Fibroblast of the conjunctiva (primary cell): Measurements from ENCODE around the gene SLC16A9.

Experiments used
- DNase-seq: peaks from one replicate; pipeline ENCODE4 v3.0.0-alpha.2; 2010; ENCODE audit warnings: low read depth

Gene SLC16A9

GRCh38 chr10:59718257-59718656 is 8.6 kb upstream of the SLC16A9 start:
- DNase-seq, result no peak

- no peak for DNase-seq
Measured at GRCh38 chr10:59713196-59713821, 3.7 kb upstream of the SLC16A9 start.

DNA sequence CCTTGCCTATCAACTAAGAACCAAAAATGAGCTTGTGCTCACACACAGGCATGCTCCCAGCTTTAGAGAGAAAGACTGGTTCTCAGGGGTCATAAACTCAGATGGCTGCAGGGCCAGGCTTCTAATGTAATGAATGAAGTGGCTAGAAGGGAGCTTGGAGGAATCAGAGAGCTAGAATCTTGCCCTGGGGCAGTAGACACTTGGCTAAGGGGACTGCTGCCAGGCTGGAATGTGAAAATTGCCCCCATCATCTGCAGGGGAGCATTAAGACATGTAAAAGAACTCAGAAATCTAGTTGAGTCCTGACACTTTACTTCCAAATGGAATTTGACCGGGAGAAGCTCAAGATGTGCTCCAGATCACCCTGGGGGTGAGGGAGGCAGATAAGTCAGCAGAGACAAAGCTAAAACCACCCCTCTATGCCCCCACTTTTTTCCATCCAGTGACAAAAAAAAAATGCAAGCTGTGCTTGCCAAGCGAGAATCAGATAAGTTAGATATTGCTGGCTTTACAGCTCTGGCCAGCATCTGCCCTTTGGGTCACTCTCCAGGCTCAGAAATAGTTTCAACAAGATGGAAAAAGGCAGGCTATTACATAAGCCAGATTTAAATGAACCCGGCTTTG is 2.3 kb upstream of the SLC16A9 start:
- DNase-seq, result no peak

DNA sequence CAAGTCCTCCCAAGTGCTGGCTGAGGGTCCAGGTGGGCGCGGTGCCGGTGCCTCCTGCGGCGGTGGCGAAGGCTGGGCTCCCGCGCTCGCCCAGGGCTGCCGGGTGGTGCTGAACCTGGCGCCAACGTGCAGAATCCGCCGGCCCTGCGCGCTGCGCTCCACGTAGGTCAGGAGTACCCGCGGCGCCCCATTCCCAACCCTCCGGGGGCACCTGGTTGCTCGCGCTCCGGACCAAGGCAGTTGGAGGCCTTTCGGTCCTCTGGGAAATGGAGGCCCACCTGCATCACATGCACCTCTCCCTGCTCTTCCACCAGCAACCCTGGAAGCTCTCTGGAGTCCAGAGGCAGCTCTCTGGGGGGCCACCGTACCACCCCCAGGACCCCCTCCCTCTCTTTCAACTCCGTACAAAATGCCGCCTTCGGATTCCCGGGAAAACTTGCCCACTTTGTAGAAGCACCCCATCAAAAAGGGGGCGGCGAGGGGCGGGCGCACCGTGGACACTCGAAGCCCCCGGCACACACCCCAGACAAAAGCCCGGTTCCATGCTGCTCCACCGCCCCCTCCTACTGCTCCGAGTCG is 745 bp downstream of the SLC16A9 start:
- no peak for DNase-seq

GRCh38 chr10:59706851-59707797 is 2.5 kb downstream of the SLC16A9 start:
- no peak for DNase-seq

- no peak for DNase-seq
Measured at GRCh38 chr10:59705931-59706330, 3.7 kb downstream of the SLC16A9 start.

GRCh38 chr10:59704630-59705029 is 5.0 kb downstream of the SLC16A9 start:
- no peak for DNase-seq

GRCh38 chr10:59702347-59702746 is 7.3 kb downstream of the SLC16A9 start:
- DNase-seq, result no peak

GRCh38 chr10:59700709-59701108 is 8.9 kb downstream of the SLC16A9 start:
- no peak for DNase-seq

DNA sequence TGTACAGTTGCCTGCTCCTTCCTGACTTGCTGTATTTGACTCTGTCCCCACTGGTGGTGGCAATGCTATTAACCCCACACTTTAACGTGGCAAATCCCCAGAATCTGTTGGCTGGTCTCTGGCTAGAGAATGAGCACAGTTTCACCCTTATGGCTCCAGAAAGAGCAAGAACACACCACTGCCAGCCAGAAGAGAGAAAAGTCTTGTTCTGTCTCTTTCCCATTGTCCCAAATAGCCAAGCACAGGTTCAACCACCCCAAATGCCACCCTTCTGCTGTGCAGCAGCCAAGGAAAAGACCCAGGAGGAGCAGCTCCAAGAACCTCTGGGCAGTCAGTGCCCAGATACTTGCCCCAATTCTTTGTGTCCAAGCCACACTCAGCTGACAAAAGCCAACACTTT is 11.3 kb downstream of the SLC16A9 start:
- DNase-seq, result no peak

DNA sequence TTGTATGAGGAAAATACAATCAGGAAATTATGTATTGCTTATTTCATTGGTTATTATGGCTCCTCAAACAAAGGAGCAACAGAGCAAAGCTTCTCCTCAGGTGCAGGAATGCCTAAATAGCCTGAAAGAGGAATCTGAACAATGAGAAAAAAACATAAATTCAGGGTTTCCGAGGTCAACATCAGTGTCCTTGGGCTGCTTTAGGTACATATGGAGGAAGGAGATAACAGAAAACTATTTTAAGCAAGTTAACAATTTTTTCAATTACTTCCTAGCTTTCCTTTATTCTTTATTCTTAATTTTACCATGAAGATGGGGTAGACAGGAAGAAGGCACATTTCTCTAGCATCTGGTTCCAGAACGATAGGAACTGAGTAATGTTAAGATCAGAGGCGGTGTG is 14.0 kb downstream of the SLC16A9 start:
- DNase-seq, result no peak

GRCh38 chr10:59694936-59695335 is 14.7 kb downstream of the SLC16A9 start:
- no peak for DNase-seq

DNA sequence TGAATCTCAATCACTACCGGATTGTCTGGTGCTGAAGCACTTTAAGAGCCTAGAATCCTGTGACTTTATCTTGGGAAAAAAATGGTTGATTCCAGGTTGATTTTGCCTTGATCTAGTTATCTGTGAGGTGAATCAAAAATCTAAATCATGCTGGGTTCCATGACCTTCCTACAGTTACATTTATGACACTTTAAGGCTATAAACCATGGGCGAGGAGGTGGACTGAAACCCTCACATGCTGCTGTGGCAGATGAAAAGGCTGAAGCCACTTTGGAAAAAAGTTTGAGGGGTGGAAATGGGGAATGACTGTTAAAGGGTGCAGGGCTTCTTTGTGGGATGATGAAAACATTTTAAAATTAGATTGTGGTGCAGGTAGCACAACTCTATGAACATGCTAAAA is 17.5 kb downstream of the SLC16A9 start:
- no peak for DNase-seq

- no peak for DNase-seq
Measured at GRCh38 chr10:59688921-59689351, 20.7 kb downstream of the SLC16A9 start.

- DNase-seq, result no peak
Measured at GRCh38 chr10:59687657-59688056, 22.0 kb downstream of the SLC16A9 start.

DNA sequence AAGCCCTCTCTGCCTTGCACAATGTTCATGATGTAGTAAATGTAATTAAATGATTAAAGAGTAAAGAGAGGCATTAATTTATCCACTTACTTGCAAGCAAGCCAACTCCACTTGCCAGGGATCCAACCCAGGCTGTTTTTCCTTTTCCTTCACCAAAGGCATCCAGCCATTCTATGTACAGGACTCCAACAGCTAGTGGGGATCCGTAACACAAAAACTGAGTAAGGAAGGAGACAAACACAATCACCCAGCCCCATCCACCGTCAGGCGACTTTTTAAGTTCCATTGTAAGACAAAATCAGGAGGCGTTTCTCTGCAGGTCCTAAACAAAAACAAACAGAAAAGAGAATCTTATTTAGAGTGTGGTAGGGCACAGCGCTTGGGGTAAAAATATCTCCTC is 25.6 kb downstream of the SLC16A9 start:
- no peak for DNase-seq

- DNase-seq, result no peak
Measured at GRCh38 chr10:59682986-59683937, 26.4 kb downstream of the SLC16A9 start.

- no peak for DNase-seq
Measured at GRCh38 chr10:59680199-59680598, 29.5 kb downstream of the SLC16A9 start.

DNA sequence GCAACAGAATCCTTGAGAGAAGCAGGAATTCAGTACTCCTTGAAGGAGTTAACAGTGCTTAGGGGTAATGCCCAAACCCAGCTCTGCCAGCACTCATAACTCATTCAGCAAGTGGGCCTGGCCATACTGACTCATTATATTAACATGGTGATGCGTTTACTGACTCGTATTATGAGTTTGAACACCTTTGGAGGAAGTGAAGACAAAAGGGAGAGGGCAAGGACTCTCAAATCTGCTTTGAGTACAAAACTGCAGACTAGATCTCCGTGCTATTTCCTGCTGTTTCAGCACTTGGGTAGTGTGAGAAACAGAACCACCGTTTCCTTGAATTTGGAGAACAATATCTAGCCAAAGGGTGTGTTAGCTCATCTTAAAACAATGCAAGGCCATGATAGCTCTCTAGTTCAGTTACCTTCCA is 30.8 kb downstream of the SLC16A9 start:
- no peak for DNase-seq

- DNase-seq, result no peak
Measured at GRCh38 chr10:59677253-59677831, 32.3 kb downstream of the SLC16A9 start.

DNA sequence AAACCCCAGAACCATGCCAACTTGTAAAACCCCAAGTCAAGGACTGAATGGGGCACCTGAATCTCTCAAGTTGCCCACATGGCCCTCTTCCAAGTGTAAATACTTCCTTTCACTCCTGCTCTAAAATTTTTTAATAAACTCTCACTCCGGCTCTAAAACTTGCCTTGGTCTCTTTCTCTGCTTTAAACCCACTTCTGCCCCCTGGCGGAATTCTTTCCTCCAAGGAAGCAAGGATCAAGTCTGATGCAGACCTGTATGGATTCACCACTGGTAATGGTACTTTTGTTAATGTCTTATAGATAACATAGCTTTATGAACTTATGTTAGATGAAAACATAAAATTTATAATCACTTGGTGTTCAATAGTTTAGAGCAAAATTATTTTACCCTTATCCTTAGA is 33.8 kb downstream of the SLC16A9 start:
- DNase-seq, result no peak
